Testis (tissue), 5 donors: ENCODE results near the gene C2CD4B. TPM values are rescaled to one million over a fixed set of nuclear protein-coding genes. Genes with fewer than 3 reads are reported as not detected.

Source experiments
- DNase-seq: peaks from one replicate; pipeline ENCODE4 v3.0.0-alpha.2; 2019
- H3K27ac ChIP-seq, 2 donors: fragments of 200-600 bp; sonication (generic); one replicate each; pipeline ENCODE4 v1.5.1; 2019
- H3K27me3 ChIP-seq: fragments of 200-600 bp; sonication (generic); one replicate; pipeline ENCODE4 v1.5.1; 2019
- H3K36me3 ChIP-seq: fragments of 200-600 bp; sonication (generic); one replicate; pipeline ENCODE4 v1.5.1; 2017; ENCODE audit warnings: low read depth; ENCODE audit errors: missing control alignments
- H3K4me1 ChIP-seq: fragments of 200-600 bp; sonication (generic); one replicate; pipeline ENCODE4 v1.5.1; 2019
- H3K4me3 ChIP-seq, 2 donors: fragments of 200-600 bp; sonication (generic); one replicate each; pipeline ENCODE4 v1.5.1; 2017 to 2019
- H3K9me3 ChIP-seq: fragments of 200-600 bp; sonication (generic); one replicate; pipeline ENCODE4 v1.5.1; 2017
- POLR2A ChIP-seq: fragments of 450-650 bp; IDR thresholded peaks from one replicate; pipeline ENCODE4 v1.6.1; 2017; ENCODE audit warnings: antibody characterized with exemption, mild to moderate bottlenecking, moderate library complexity
- WGBS, 2 donors: methylation state at CpG; one replicate each; pipeline ENCODE4 v1.1.5; 2018; 5-methylcytosine and 5-hydroxymethylcytosine counted together
- intact Hi-C: fragments of 100-400 bp; cut with DNase I; formaldehyde crosslinking; loops from one replicate; pipeline ENCODE4 v1.15.1; 2023; ENCODE audit warnings: low total_unique reads
- long read RNA-seq, 2 donors: transcript quantifications; one replicate each; lab custom pipeline, GENCODE V29; 2026
- polyA plus RNA-seq: library from polyadenylated mRNA; stranded (reverse); fragments of 350-450 nt; fragmentation: Illumina TruSeq; extraction: RNeasy Lipid Tissue Mini Kit (QIAGEN cat#74804); gene quantifications from one replicate; pipeline ENCODE4 v1.2.3, GENCODE V29; 2014; ENCODE audit warnings: low read depth, low replicate concordance; ENCODE audit not compliant: insufficient read depth
- total RNA-seq, 2 donors: library from RNA; depleted of rRNA; stranded (reverse); fragments of >200 nt; gene quantifications; one replicate each; pipeline ENCODE4 v1.2.3, GENCODE V29; 2016
- TF ChIP-seq, protein P1 (sequence below), 3 experiments: fragments of 450-650 bp in 2 of 3; fragments of 200-600 bp in 1 of 3; sonication (generic) in 1 of 3; IDR thresholded peaks; one replicate each; pipeline ENCODE4 v1.5.1; 2016 to 2019; ENCODE audit warnings: antibody characterized with exemption in 3 of 3, mild to moderate bottlenecking in 2 of 3, moderate library complexity in 1 of 3

The C2CD4B gene, protein sequence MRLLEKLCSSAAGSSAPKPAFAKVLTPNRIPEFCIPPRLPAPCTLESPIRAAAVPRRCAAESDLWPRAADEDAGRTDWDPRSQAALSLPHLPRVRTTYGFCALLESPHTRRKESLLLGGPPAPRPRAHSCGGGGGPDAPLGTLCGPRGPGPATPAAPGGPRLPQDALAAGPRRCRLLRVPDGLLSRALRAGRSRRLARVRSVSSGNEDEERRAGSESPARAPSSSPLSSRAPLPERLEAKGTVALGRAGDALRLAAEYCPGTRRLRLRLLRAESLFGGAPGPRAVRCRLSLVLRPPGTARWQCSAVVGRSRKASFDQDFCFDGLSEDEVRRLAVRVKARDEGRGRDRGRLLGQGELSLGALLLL
- 1 to 10 TPM; 2.7 to 2.9 TPM for total RNA-seq
- 0.26 TPM for polyA plus RNA-seq
- long read RNA-seq, donor 1, partial matches to known transcripts: 0 of 1 reads
- long read RNA-seq, donor 1, other reads (novel, unspliced or antisense): 0 of 1 reads
- long read RNA-seq, donor 2, partial matches to known transcripts: 0 of 2 reads
- long read RNA-seq, donor 2, other reads (novel, unspliced or antisense): 0 of 2 reads

DNA sequence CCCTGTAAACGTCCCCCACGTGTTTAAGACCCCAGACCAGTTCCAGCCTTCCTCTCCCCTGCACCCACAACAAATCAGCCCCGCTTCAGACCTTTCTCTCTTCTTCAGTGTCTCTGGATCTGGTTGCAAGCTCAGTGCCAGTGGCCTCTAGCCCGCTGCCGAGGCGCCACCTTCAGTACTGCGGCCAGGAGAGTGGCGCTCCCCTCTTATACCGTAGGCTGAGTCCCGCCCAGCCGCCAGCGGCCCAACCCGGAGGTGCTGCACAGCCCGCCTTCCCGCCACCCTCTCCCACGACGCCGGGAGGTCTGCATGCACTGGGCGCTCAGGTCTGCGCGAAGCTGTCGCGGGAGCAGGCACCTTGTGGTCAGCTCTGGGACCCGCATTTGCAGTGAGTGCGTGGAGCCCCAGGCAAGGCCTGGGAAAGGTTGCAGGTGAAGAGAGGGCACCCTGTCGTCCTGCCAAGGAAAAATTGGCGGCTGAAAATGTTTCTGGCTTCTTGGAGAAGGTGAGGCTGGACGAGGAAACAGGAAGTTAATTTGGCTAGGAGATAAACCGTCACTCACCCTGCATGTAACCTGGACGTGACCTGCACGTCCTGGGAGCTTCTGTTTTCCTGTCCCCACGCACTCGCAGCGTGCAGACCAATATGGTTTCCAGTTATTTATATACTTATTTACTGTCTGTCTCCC is at the start of gene C2CD4B:
TSS of gene C2CD4B (minus strand) at position 182 of the 689 bp plus-strand sequence. CDS start 301 bp downstream, outside the sequence.
- H3K36me3 ChIP-seq: no peaks in the 10 kb centered on the region
- H3K27ac ChIP-seq: no peak within 1 kb of the TSS
- TF ChIP-seq, protein P1, sequence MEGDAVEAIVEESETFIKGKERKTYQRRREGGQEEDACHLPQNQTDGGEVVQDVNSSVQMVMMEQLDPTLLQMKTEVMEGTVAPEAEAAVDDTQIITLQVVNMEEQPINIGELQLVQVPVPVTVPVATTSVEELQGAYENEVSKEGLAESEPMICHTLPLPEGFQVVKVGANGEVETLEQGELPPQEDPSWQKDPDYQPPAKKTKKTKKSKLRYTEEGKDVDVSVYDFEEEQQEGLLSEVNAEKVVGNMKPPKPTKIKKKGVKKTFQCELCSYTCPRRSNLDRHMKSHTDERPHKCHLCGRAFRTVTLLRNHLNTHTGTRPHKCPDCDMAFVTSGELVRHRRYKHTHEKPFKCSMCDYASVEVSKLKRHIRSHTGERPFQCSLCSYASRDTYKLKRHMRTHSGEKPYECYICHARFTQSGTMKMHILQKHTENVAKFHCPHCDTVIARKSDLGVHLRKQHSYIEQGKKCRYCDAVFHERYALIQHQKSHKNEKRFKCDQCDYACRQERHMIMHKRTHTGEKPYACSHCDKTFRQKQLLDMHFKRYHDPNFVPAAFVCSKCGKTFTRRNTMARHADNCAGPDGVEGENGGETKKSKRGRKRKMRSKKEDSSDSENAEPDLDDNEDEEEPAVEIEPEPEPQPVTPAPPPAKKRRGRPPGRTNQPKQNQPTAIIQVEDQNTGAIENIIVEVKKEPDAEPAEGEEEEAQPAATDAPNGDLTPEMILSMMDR (IDR thresholded peaks at IDR 0.05): peak in 1 of 3 experiments; percentile 7
- no peak for TF ChIP-seq POLR2A
- no peaks in the 10 kb centered on the region for H3K4me1 ChIP-seq
- intact Hi-C loops: no loop called here
- WGBS, 2 donors: 22 to 24% methylated on average over 23 to 34 of the region's 34 CpGs
- peak within 1 kb of the TSS; percentile 22 to 45 for H3K4me3 ChIP-seq
- H3K27me3 ChIP-seq: no peaks in the 10 kb centered on the region
- no peaks in the 10 kb centered on the region for H3K9me3 ChIP-seq
- DNase-seq: no peak

DNA sequence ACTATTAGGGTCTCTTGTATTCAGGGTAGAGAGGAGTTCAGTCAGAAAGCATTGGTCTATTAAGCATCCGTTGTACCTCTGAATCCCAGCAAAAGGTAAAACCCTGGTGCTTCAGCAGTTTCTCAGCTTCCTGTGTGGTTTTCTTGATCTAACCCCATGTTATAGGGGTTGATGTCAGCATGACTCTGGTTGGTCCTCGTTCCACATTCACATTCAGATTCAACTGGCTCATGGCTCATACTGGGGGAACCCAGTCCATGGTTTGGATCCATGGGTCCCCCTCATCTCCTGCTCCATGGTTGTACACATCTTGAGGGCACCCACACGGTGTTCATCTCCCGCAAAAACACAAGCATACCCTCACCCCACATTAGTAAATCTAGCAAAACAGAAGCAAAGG is 47.7 kb upstream of the C2CD4B start:
- TF ChIP-seq, protein P1 (IDR thresholded peaks at IDR 0.05): no peak
- no peak for TF ChIP-seq POLR2A
- H3K4me1 ChIP-seq: no peaks in the 10 kb centered on the region
- intact Hi-C loops: no loop called here
- H3K27ac ChIP-seq: no peak overlapping the region
- no peaks in the 10 kb centered on the region for H3K9me3 ChIP-seq
- no peak overlapping the region for H3K4me3 ChIP-seq
- 88 to 90% methylated on average over 4 of the region's 4 CpGs for WGBS, 2 donors
- H3K36me3 ChIP-seq: no peaks in the 10 kb centered on the region
- no peak for DNase-seq
- H3K27me3 ChIP-seq: no peaks in the 10 kb centered on the region

DNA sequence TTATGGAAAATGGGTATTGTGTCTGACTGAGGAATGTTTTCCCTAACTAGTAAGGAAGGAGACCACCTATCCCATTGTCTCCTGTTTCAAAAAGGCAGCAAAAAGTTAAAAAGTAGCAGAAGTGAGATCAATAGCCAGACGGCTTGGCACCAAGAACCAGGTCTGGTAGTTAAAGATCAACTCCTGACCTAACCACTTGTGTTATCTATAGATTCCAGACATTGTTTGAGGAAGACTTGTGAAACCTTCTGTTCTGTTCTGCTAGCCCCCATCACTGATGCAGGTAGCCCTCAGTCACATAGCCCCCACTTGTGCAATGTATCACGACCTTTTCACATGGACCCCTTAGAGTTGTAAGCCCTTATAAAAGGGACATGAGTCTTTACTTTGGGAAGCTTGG is 46.3 kb upstream of the C2CD4B start:
- no peaks in the 10 kb centered on the region for H3K4me1 ChIP-seq
- H3K4me3 ChIP-seq: no peak overlapping the region
- 63 to 78% methylated on average over 2 of the region's 2 CpGs for WGBS, 2 donors
- TF ChIP-seq, protein P1 (IDR thresholded peaks at IDR 0.05): no peak
- TF ChIP-seq POLR2A: no peak
- no peaks in the 10 kb centered on the region for H3K9me3 ChIP-seq
- no peaks in the 10 kb centered on the region for H3K27me3 ChIP-seq
- no peak overlapping the region for H3K27ac ChIP-seq
- H3K36me3 ChIP-seq: no peaks in the 10 kb centered on the region
- no peak for DNase-seq
- intact Hi-C loops: no loop called here

DNA sequence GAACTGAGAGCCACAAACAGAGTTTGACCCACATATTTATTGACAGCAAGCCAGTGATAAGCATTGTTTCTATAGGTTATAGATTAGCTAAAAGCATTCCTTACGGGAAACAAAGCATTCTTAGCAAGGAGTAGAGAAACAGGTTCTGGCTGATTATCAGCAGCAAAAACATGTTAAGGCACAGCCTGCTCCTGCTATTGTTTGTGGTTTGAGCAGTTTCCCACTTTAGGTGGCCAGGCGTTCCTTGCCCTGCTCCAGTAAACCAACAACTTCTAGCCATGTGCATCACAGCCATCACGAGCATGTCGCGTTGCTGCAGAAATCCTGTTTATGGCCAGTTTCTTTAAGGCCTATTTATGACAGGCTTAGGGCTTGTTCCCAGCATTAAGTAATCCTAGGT is 44.7 kb upstream of the C2CD4B start:
- 88 to 90% methylated on average over 5 of the region's 5 CpGs for WGBS, 2 donors

More for the DNA sequence above, 44.7 kb upstream of the C2CD4B start:
- DNase-seq: no peak
- Histone ChIP-seq H3K4me3 (no peak overlapping the region), H3K27ac (no peak overlapping the region), H3K4me1 (no peaks in the 10 kb centered on the region), H3K36me3 (no peaks in the 10 kb centered on the region), H3K27me3 (no peaks in the 10 kb centered on the region), H3K9me3 (no peaks in the 10 kb centered on the region)
- no peak for TF ChIP-seq POLR2A
- TF ChIP-seq, protein P1 (IDR thresholded peaks at IDR 0.05): no peak
- intact Hi-C loops: no loop called here
